Parathyroid adenoma (tissue), 2 donors: ENCODE data around the gene PXN.
"Not testable (repeated sequence)": the region's sequence is repeated elsewhere in the genome, so short reads cannot be mapped to it uniquely, and the experiment has no call there.

ENCODE experiments used
- H2AFZ ChIP-seq: fragments of 300-600 bp; sonication (generic); one replicate; pipeline ENCODE4 v1.7.0; 2017; ENCODE audit warnings: antibody characterized with exemption, mild to moderate bottlenecking
- H3K27ac ChIP-seq: fragments of 300-600 bp; sonication (generic); one replicate; pipeline ENCODE4 v1.7.0; 2017
- H3K27me3 ChIP-seq: fragments of 300-600 bp; sonication (generic); one replicate; pipeline ENCODE4 v1.7.0; 2017; ENCODE audit warnings: low read length; ENCODE audit not compliant: control insufficient read depth, insufficient read depth
- H3K36me3 ChIP-seq: fragments of 300-600 bp; sonication (generic); one replicate; pipeline ENCODE4 v1.7.0; 2017; ENCODE audit warnings: low read length; ENCODE audit not compliant: control insufficient read depth, insufficient read depth
- H3K4me1 ChIP-seq: fragments of 300-600 bp; sonication (generic); one replicate; pipeline ENCODE4 v1.7.0; 2017; ENCODE audit warnings: control low read depth
- H3K4me2 ChIP-seq: fragments of 300-600 bp; sonication (generic); one replicate; pipeline ENCODE4 v1.7.0; 2017; ENCODE audit warnings: low read length
- H3K4me3 ChIP-seq: fragments of 300-600 bp; sonication (generic); one replicate; pipeline ENCODE4 v1.7.0; 2017; ENCODE audit warnings: low read depth, low read length
- H3K79me2 ChIP-seq: fragments of 300-600 bp; sonication (generic); one replicate; pipeline ENCODE4 v1.7.0; 2017; ENCODE audit warnings: control low read depth
- H3K9ac ChIP-seq: fragments of 300-600 bp; sonication (generic); one replicate; pipeline ENCODE4 v1.7.0; 2017; ENCODE audit warnings: mild to moderate bottlenecking
- H3K9me3 ChIP-seq: fragments of 300-600 bp; sonication (generic); one replicate; pipeline ENCODE4 v1.7.0; 2017; ENCODE audit warnings: low read length; ENCODE audit not compliant: control insufficient read depth
- TF ChIP-seq, protein P1 (sequence below): fragments of 300-600 bp; sonication (generic); IDR thresholded peaks from one replicate; pipeline ENCODE4 v1.7.0; 2017; ENCODE audit warnings: antibody characterized with exemption, mild to moderate bottlenecking
- donor health status: primary hyperparathyroidism.

PXN gene

DNA sequence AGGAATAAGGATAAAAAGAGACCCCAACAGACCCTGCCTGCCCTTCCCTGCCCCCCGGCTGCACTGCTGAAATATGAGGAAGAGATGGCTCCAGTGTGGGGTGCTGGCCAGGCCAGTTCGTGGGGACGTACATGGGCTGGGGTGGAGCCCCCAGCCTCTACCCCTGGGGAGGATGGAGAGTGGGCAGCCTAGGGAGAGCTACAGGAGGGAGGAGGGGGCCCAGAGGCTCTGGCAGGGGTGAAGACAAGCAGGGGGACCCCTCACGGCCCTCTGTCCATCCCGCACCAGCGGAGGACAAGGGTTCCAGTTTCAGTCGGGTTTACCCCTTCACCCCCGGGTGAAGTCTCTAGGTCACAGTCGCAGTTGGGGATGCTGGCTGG, 53.6 kb downstream of the PXN start:
- H3K36me3 ChIP-seq = no peaks in the 10 kb centered on the region
- H3K9ac ChIP-seq = no peak overlapping the region
- TF ChIP-seq, protein P1, sequence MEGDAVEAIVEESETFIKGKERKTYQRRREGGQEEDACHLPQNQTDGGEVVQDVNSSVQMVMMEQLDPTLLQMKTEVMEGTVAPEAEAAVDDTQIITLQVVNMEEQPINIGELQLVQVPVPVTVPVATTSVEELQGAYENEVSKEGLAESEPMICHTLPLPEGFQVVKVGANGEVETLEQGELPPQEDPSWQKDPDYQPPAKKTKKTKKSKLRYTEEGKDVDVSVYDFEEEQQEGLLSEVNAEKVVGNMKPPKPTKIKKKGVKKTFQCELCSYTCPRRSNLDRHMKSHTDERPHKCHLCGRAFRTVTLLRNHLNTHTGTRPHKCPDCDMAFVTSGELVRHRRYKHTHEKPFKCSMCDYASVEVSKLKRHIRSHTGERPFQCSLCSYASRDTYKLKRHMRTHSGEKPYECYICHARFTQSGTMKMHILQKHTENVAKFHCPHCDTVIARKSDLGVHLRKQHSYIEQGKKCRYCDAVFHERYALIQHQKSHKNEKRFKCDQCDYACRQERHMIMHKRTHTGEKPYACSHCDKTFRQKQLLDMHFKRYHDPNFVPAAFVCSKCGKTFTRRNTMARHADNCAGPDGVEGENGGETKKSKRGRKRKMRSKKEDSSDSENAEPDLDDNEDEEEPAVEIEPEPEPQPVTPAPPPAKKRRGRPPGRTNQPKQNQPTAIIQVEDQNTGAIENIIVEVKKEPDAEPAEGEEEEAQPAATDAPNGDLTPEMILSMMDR = no peak

DNA sequence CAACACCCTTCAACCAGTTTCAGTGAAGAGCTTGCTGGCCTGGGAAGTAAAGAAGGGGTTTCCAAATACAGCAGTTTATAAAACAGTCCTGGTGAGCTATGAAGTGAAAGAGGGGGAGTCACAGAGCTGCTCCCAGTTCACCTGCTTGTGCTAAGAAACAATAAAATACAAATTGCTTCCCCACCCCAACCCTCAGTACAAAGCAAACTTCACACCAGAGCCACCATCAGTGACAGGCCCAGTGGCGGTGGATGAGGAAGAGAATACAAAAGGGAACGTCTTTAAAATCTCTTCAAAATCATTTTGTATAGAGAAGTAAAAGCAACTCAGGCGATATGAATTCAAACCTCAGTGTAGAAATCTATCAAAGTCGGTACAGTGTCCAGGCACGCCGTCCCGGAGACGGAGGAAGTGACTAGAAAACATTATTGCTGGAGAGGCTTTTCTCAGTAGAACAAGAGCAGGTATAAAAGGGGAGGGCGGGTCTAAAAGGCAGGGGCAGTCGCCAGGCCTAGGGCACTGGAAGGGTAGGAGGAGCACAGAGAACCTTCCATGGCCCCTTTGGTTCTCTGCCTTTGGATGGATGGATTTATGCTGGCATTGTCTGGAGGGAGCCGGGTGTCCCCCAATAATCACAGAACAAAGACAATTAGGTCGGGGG, 54.2 kb downstream of the PXN start:
- no peak overlapping the region for H2AFZ ChIP-seq
- no peak overlapping the region for H3K4me3 ChIP-seq
- TF ChIP-seq, protein P1 = no peak
- no peak overlapping the region for H3K9ac ChIP-seq
- H3K4me1 ChIP-seq = no peaks in the 10 kb centered on the region
- H3K9me3 ChIP-seq = no peaks in the 10 kb centered on the region
- no peak overlapping the region for H3K4me2 ChIP-seq
- no peaks in the 10 kb centered on the region for H3K79me2 ChIP-seq
- no peaks in the 10 kb centered on the region for H3K36me3 ChIP-seq
- H3K27ac ChIP-seq = no peak overlapping the region
- no peaks in the 10 kb centered on the region for H3K27me3 ChIP-seq

More for the DNA sequence above, 53.6 kb downstream of the PXN start:
- H3K4me3 ChIP-seq = no peak overlapping the region
- H3K79me2 ChIP-seq = no peaks in the 10 kb centered on the region
- H2AFZ ChIP-seq = no peak overlapping the region
- H3K9me3 ChIP-seq = no peaks in the 10 kb centered on the region
- no peak overlapping the region for H3K4me2 ChIP-seq
- no peaks in the 10 kb centered on the region for H3K4me1 ChIP-seq
- no peak overlapping the region for H3K27ac ChIP-seq
- no peaks in the 10 kb centered on the region for H3K27me3 ChIP-seq

DNA sequence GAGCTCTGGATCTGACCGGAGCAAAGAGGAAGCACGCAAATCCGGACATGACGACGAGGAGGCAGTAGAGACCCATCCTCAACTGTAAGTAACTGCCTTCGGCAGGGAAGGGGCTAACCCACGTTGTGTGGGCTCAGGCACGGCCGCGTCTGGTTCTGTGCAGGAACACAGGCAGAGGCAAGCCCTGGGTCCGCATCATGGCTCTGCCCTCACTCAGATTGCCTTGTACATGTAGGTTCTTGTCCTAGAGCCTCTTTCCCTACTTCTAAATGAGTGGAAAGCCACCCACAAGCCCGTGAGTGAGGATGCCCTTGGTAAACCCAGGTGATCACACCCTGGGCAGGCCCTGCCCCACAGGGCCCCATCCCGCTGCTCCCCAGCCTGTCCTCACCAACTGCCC, 55.7 kb downstream of the PXN start:
- Histone ChIP-seq H3K79me2 (no peaks in the 10 kb centered on the region), H3K36me3 (no peaks in the 10 kb centered on the region)

DNA sequence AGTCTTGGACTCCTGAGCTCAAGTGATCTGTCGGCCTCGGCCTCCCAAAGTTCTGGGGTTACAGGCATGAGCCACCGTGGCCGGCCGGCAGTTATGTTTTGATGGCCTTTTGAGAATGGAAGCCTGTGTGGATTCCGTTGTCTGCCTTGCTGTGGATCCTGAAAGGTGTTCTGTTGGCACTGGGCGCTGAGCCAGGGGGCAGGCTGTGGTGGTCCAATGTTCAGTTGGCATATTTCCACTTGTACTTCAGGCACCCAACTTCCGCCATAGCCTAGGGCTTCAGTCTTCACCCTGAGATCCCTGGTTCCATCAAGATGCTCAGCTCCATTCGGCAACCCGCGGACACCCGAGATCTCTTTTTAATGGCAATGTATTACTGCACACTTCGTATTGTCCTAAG, 58.3 kb downstream of the PXN start:
- H3K4me3 ChIP-seq = no peak overlapping the region
- H3K27me3 ChIP-seq = no peaks in the 10 kb centered on the region
- H3K36me3 ChIP-seq = no peaks in the 10 kb centered on the region
- no peaks in the 10 kb centered on the region for H3K4me1 ChIP-seq
- no peaks in the 10 kb centered on the region for H3K79me2 ChIP-seq
- H3K9ac ChIP-seq = no peak overlapping the region
- no peak overlapping the region for H3K27ac ChIP-seq
- TF ChIP-seq, protein P1 = no peak
- no peak overlapping the region for H2AFZ ChIP-seq
- no peak overlapping the region for H3K4me2 ChIP-seq
- H3K9me3 ChIP-seq = no peaks in the 10 kb centered on the region

More for the DNA sequence above, 55.7 kb downstream of the PXN start:
- Histone ChIP-seq H3K9ac (no peak overlapping the region), H2AFZ (no peak overlapping the region), H3K4me3 (no peak overlapping the region), H3K4me1 (no peaks in the 10 kb centered on the region), H3K27ac (no peak overlapping the region), H3K9me3 (no peaks in the 10 kb centered on the region), H3K27me3 (no peaks in the 10 kb centered on the region), H3K4me2 (no peak overlapping the region)
- TF ChIP-seq, protein P1 = no peak

DNA sequence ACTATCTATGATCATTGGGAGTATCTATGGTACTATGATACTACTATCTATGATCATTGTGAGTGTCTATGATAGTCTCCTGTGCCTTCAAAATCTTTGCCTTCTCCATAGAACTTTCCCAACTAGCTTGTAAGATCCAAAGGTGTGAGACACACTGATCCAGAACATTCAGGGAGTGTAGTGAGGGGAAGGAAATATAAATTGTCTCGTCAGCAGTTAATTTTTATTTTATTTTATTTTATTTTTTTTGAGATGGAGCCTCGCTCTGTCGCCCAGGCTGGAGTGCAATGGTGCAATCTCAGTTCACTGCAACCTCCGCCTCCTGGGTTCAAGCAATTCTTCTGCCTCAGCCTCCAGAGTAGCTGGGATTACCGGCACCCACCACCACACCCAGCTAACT, 58.7 kb downstream of the PXN start:
- not testable (repeated sequence) for H3K9ac ChIP-seq, H3K4me3 ChIP-seq, H3K27me3 ChIP-seq, H3K36me3 ChIP-seq, H3K9me3 ChIP-seq, H3K27ac ChIP-seq, H2AFZ ChIP-seq, H3K79me2 ChIP-seq, H3K4me1 ChIP-seq, H3K4me2 ChIP-seq
